HCT116 (cell line): Measurements from ENCODE around the gene CPNE5. TPM values are rescaled to one million over a fixed set of nuclear protein-coding genes. Genes with fewer than 3 reads are reported as not detected.

Source experiments
- ATAC-seq: fragments of 200-7000 bp; cut with Tn5 transposase; 2 replicates; pipeline ENCODE4 v1.9.1; 2020; ENCODE audit warnings: mild to moderate bottlenecking, moderate library complexity
- BruUV-seq: library from RNA; stranded (reverse); fragments of 400-500 nt; replicated peaks from 2 replicates; lab custom pipeline; 2021; lab: Mats Ljungman, UMichigan
- CTCF ChIA-PET: fragments of 300-600 bp; sonication (Branson Sonifier 250); formaldehyde crosslinking; loops from one replicate; lab custom pipeline; 2021; ENCODE audit warnings: antibody characterized with exemption; lab: Charles Lee
- POLR2A ChIA-PET: fragments of 300-600, 350-600 bp; sonication (Branson Sonifier 250); formaldehyde crosslinking; loops from one replicate; lab custom pipeline; 2021; ENCODE audit warnings: antibody characterized with exemption; lab: Charles Lee
- RAD21 ChIA-PET, 2 experiments: fragments of 300-600 bp; sonication (Branson Sonifier 250); formaldehyde crosslinking; loops; one replicate each; lab custom pipeline; 2023; ENCODE audit warnings: low total read pairs in 2 of 2; ENCODE audit not compliant: uncharacterized antibody in 2 of 2, unreplicated experiment in 2 of 2, low non-redundant PET in 1 of 2; lab: Charles Lee
- DNase-seq: peaks from one replicate; pipeline ENCODE4 v3.0.0-alpha.2; 2010; ENCODE audit warnings: low read depth, low spot score
- H2AFZ ChIP-seq: fragments of 200-600 bp; shearing (Covaris generic), sonication (generic); 2 replicates; pipeline ENCODE4 v1.6.1; 2017; ENCODE audit warnings: low read depth, mixed run types, mixed read lengths, antibody characterized with exemption, low read length; ENCODE audit not compliant: poor library complexity, severe bottlenecking
- H3K27ac ChIP-seq: 2 replicates; pipeline ENCODE4 v1.5.1; 2012; ENCODE audit warnings: low read depth, low read length
- H3K27me3 ChIP-seq: fragments of 200-600 bp; sonication (generic); 2 replicates; pipeline ENCODE4 v1.6.1; 2016; ENCODE audit warnings: mixed run types, low read length, mixed read lengths; ENCODE audit not compliant: insufficient read depth
- H3K36me3 ChIP-seq, 2 experiments: fragments of 200-500 bp in 1 of 2; fragments of 200-600 bp in 1 of 2; sonication (Bioruptor generic) in 1 of 2; sonication (generic) in 1 of 2; 2 replicates each; pipeline versions ENCODE4 v1.5.1 to v1.6.1; 2014 to 2016; ENCODE audit warnings: low read length in 2 of 2, inconsistent platforms in 1 of 2, mixed read lengths in 1 of 2, mixed run types in 1 of 2; ENCODE audit not compliant: insufficient read depth in 2 of 2, control insufficient read depth in 1 of 2
- H3K4me1 ChIP-seq, 2 experiments: fragments of 200-600 bp in 1 of 2; sonication (generic) in 1 of 2; 2 replicates each; pipeline versions ENCODE4 v1.5.1 to v1.6.1; 2012 to 2017; ENCODE audit warnings: low read length in 2 of 2, inconsistent platforms in 1 of 2, mild to moderate bottlenecking in 1 of 2, mixed read lengths in 1 of 2, mixed run types in 1 of 2, moderate library complexity in 1 of 2; ENCODE audit not compliant: insufficient read depth in 2 of 2, control insufficient read depth in 1 of 2
- H3K4me2 ChIP-seq: fragments of 200-600 bp; sonication (generic); 2 replicates; pipeline ENCODE4 v1.6.1; 2017; ENCODE audit warnings: mixed run types, low read length, mixed read lengths
- H3K4me3 ChIP-seq, 2 experiments: fragments of 200-600 bp in 1 of 2; sonication (generic) in 1 of 2; replicated peaks in 1 of 2; 2 replicates each; pipeline ENCODE4 v1.5.1; 2011 to 2016; ENCODE audit warnings: low read length in 2 of 2, control low read depth in 1 of 2, low read depth in 1 of 2, mild to moderate bottlenecking in 1 of 2, mixed read lengths in 1 of 2, mixed run types in 1 of 2
- H3K79me2 ChIP-seq: fragments of 200-600 bp; sonication (generic); 2 replicates; pipeline ENCODE4 v1.6.1; 2017; ENCODE audit warnings: mild to moderate bottlenecking, mixed run types, low read length, moderate library complexity, mixed read lengths; ENCODE audit not compliant: insufficient read depth
- H3K9ac ChIP-seq: fragments of 200-600 bp; sonication (generic); 2 replicates; pipeline ENCODE4 v1.6.1; 2016; ENCODE audit warnings: low read length, mixed read lengths
- H3K9me2 ChIP-seq: fragments of 200-600 bp; sonication (generic), shearing (Covaris generic); 2 replicates; pipeline ENCODE4 v1.6.1; 2017; ENCODE audit warnings: mixed run types, mild to moderate bottlenecking, moderate library complexity; ENCODE audit not compliant: insufficient read depth
- H3K9me3 ChIP-seq, 2 experiments: fragments of 200-500 bp in 1 of 2; fragments of 200-600 bp in 1 of 2; sonication (Bioruptor generic) in 1 of 2; sonication (generic) in 1 of 2; 2 replicates each; pipeline ENCODE4 v1.6.1; 2014 to 2017; ENCODE audit warnings: low read length in 2 of 2, mixed read lengths in 2 of 2, inconsistent platforms in 1 of 2, low read depth in 1 of 2, mild to moderate bottlenecking in 1 of 2, mixed run types in 1 of 2, moderate library complexity in 1 of 2; ENCODE audit not compliant: control insufficient read depth in 1 of 2, insufficient read depth in 1 of 2
- H4K20me1 ChIP-seq: fragments of 200-600 bp; sonication (generic), shearing (Covaris generic); 2 replicates; pipeline ENCODE4 v1.6.1; 2017; ENCODE audit warnings: mixed run types, mild to moderate bottlenecking, moderate library complexity; ENCODE audit not compliant: insufficient read depth
- CBX3 ChIP-seq: IDR thresholded peaks from 2 replicates; pipeline ENCODE4 v1.6.1; 2012; ENCODE audit warnings: low read depth
- CEBPB ChIP-seq: IDR thresholded peaks from 2 replicates; pipeline ENCODE4 v1.6.1; 2012; ENCODE audit warnings: low read depth
- EGR1 ChIP-seq: IDR thresholded peaks from 2 replicates; pipeline ENCODE4 v1.6.1; 2012; ENCODE audit warnings: low read depth
- ELF1 ChIP-seq: IDR thresholded peaks from 2 replicates; pipeline ENCODE4 v1.6.1; 2012; ENCODE audit warnings: low read depth, borderline replicate concordance
- EZH2 ChIP-seq: fragments of 200-600 bp; sonication (generic); IDR thresholded peaks from 2 replicates; pipeline ENCODE4 v1.6.1; 2017; ENCODE audit warnings: antibody characterized with exemption, mixed run types
- EZH2phosphoT487 ChIP-seq: fragments of 200-600 bp; IDR thresholded peaks from 2 replicates; pipeline ENCODE4 v1.6.1; 2018; ENCODE audit warnings: antibody characterized with exemption, borderline replicate concordance
- FOSL1 ChIP-seq: IDR thresholded peaks from 2 replicates; pipeline ENCODE4 v1.6.1; 2012; ENCODE audit warnings: low read depth
- POLR2A ChIP-seq: IDR thresholded peaks from 2 replicates; pipeline ENCODE4 v1.7.0; 2011; ENCODE audit warnings: borderline replicate concordance; ENCODE audit not compliant: insufficient read depth, insufficient read length; ENCODE audit errors: extremely low read depth
- POLR2AphosphoS5 ChIP-seq: IDR thresholded peaks from 2 replicates; pipeline ENCODE4 v1.6.1; 2011; ENCODE audit warnings: mild to moderate bottlenecking, low read depth, low read length, moderate library complexity
- SP1 ChIP-seq: IDR thresholded peaks from 2 replicates; pipeline ENCODE4 v1.6.1; 2012; ENCODE audit warnings: low read depth
- TCF7L2 ChIP-seq: IDR thresholded peaks from 2 replicates; pipeline ENCODE4 v1.7.0; 2011; ENCODE audit warnings: borderline replicate concordance, inconsistent platforms; ENCODE audit not compliant: insufficient read depth, insufficient read length; ENCODE audit errors: extremely low read depth
- YY1 ChIP-seq: IDR thresholded peaks from 2 replicates; pipeline ENCODE4 v1.6.1; 2011; ENCODE audit warnings: low read length, low read depth, moderate library complexity, mild to moderate bottlenecking; ENCODE audit not compliant: insufficient replicate concordance; ENCODE audit errors: extremely low read depth
- ZBTB33 ChIP-seq: IDR thresholded peaks from 2 replicates; pipeline ENCODE4 v1.6.1; 2011; ENCODE audit warnings: mild to moderate bottlenecking, low read length, moderate library complexity; ENCODE audit not compliant: insufficient replicate concordance; ENCODE audit errors: extremely low read depth
- ZFX ChIP-seq: fragments of 450-650 bp; IDR thresholded peaks from 2 replicates; pipeline ENCODE4 v1.6.1; 2017
- ZNF274 ChIP-seq: fragments of 200-500 bp; sonication (Bioruptor generic); IDR thresholded peaks from 2 replicates; pipeline ENCODE4 v1.6.1; 2014; ENCODE audit warnings: mild to moderate bottlenecking, low read depth, low read length, inconsistent platforms
- intact Hi-C: fragments of 100-400 bp; cut with micrococcal nuclease; formaldehyde crosslinking; loops from 2 replicates; pipeline ENCODE4 v1.10.0; 2022
- total RNA-seq: library from RNA; stranded (reverse); gene quantifications from one replicate; pipeline ENCODE4 v1.2.1, GENCODE V29; 2021; ENCODE audit not compliant: unreplicated experiment
- TF ChIP-seq, protein P1 (sequence below), 3 experiments: fragments of 200-600 bp in 1 of 3; sonication (generic) in 1 of 3; IDR thresholded peaks in 2 of 3; conservative IDR thresholded peaks in 1 of 3; 2 replicates each; pipeline ENCODE4 v1.5.1; 2012 to 2017; ENCODE audit warnings: low read depth in 2 of 3, low read length in 2 of 3, antibody characterized with exemption in 1 of 3, borderline replicate concordance in 1 of 3, control low read depth in 1 of 3, mild to moderate bottlenecking in 1 of 3, mixed read lengths in 1 of 3, mixed run types in 1 of 3, moderate library complexity in 1 of 3; ENCODE audit not compliant: insufficient read depth in 1 of 3
- TF ChIP-seq, protein P2 (sequence below): IDR thresholded peaks from 2 replicates; pipeline ENCODE4 v1.6.1; 2012
- TF ChIP-seq, protein P3 (sequence below): IDR thresholded peaks from 2 replicates; pipeline ENCODE4 v1.6.1; 2012; ENCODE audit warnings: low read depth
- TF ChIP-seq, protein P4 (sequence below): IDR thresholded peaks from 2 replicates; pipeline ENCODE4 v1.6.1; 2012

Gene CPNE5
- total RNA-seq, 1 experiment from 2014 or later = not detected

DNA sequence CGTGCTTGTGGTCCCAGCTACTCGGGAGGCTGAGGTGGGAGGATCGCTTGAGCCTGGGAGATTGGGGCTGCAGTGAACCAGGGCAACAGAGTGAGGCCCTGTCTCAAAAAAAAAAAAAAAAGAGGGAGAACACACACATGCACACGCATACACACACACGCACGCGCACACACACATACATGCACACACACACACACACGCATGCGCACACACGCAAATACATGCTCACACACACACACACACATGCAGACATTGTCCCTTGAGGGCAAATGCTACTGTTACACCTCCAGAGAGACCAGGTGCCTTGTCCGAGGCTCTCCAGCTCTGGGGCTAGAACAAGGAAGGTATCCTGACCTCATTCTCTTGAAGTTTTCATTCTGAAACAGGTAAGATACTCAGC, 77.1 kb downstream of the CPNE5 start:
- no peak overlapping the region for H2AFZ ChIP-seq
- POLR2A ChIA-PET = no interaction called here
- no peak for ATAC-seq
- H3K79me2 ChIP-seq = no peaks in the 10 kb centered on the region
- DNase-seq = no peak
- H3K9me3 ChIP-seq = no peaks in the 10 kb centered on the region
- H3K4me3 ChIP-seq = no peak overlapping the region
- RAD21 ChIA-PET = no interaction called here
- no TSS peak for BruUV-seq
- no peaks in the 10 kb centered on the region for H3K9me2 ChIP-seq
- H3K36me3 ChIP-seq = no peaks in the 10 kb centered on the region
- H3K27me3 ChIP-seq = no peaks in the 10 kb centered on the region
- H3K9ac ChIP-seq = no peak overlapping the region
- H4K20me1 ChIP-seq = no peaks in the 10 kb centered on the region
- no peak for TF ChIP-seq POLR2A
- no peak for TF ChIP-seq EZH2phosphoT487
- TF ChIP-seq CEBPB = no peak
- no peak for TF ChIP-seq EGR1
- TF ChIP-seq, protein P1, sequence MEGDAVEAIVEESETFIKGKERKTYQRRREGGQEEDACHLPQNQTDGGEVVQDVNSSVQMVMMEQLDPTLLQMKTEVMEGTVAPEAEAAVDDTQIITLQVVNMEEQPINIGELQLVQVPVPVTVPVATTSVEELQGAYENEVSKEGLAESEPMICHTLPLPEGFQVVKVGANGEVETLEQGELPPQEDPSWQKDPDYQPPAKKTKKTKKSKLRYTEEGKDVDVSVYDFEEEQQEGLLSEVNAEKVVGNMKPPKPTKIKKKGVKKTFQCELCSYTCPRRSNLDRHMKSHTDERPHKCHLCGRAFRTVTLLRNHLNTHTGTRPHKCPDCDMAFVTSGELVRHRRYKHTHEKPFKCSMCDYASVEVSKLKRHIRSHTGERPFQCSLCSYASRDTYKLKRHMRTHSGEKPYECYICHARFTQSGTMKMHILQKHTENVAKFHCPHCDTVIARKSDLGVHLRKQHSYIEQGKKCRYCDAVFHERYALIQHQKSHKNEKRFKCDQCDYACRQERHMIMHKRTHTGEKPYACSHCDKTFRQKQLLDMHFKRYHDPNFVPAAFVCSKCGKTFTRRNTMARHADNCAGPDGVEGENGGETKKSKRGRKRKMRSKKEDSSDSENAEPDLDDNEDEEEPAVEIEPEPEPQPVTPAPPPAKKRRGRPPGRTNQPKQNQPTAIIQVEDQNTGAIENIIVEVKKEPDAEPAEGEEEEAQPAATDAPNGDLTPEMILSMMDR (IDR thresholded peaks at IDR 0.05 in 2 of 3, conservative IDR thresholded peaks at IDR 0.05 in 1 of 3; ENCODE audit: borderline replicate concordance in 1 of 3, insufficient read depth in 1 of 3, low read depth in 2 of 3, low read length in 2 of 3) = no peak
- TF ChIP-seq CBX3 = no peak
- no peak for TF ChIP-seq ZFX
- TF ChIP-seq, protein P2, sequence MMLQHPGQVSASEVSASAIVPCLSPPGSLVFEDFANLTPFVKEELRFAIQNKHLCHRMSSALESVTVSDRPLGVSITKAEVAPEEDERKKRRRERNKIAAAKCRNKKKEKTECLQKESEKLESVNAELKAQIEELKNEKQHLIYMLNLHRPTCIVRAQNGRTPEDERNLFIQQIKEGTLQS = no peak
- no peak for TF ChIP-seq ZBTB33
- TF ChIP-seq ZNF274 = no peak
- TF ChIP-seq YY1 = no peak
- no peak for TF ChIP-seq SP1
- TF ChIP-seq EZH2 = no peak
- TF ChIP-seq, protein P3, sequence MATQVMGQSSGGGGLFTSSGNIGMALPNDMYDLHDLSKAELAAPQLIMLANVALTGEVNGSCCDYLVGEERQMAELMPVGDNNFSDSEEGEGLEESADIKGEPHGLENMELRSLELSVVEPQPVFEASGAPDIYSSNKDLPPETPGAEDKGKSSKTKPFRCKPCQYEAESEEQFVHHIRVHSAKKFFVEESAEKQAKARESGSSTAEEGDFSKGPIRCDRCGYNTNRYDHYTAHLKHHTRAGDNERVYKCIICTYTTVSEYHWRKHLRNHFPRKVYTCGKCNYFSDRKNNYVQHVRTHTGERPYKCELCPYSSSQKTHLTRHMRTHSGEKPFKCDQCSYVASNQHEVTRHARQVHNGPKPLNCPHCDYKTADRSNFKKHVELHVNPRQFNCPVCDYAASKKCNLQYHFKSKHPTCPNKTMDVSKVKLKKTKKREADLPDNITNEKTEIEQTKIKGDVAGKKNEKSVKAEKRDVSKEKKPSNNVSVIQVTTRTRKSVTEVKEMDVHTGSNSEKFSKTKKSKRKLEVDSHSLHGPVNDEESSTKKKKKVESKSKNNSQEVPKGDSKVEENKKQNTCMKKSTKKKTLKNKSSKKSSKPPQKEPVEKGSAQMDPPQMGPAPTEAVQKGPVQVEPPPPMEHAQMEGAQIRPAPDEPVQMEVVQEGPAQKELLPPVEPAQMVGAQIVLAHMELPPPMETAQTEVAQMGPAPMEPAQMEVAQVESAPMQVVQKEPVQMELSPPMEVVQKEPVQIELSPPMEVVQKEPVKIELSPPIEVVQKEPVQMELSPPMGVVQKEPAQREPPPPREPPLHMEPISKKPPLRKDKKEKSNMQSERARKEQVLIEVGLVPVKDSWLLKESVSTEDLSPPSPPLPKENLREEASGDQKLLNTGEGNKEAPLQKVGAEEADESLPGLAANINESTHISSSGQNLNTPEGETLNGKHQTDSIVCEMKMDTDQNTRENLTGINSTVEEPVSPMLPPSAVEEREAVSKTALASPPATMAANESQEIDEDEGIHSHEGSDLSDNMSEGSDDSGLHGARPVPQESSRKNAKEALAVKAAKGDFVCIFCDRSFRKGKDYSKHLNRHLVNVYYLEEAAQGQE = no peak
- no peak for TF ChIP-seq POLR2AphosphoS5
- TF ChIP-seq, protein P4, sequence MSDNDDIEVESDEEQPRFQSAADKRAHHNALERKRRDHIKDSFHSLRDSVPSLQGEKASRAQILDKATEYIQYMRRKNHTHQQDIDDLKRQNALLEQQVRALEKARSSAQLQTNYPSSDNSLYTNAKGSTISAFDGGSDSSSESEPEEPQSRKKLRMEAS = no peak
- TF ChIP-seq FOSL1 = no peak
- TF ChIP-seq TCF7L2 = no peak
- no peak for TF ChIP-seq ELF1
- intact Hi-C loops = no loop called here
- CTCF ChIA-PET = interaction anchor here (1.9 kb wide), 2 partner anchors 10 to 21 kb away, joined by 4 to 5 read pairs; no protein-coding TSS in a partner anchor
- H3K4me2 ChIP-seq = no peak overlapping the region
- H3K27ac ChIP-seq = no peak overlapping the region
- H3K4me1 ChIP-seq = peaks cover 4 to 13% of the 10 kb centered on the region in 2 experiments; a peak in 2 of 4 replicates
